Heart left ventricle (tissue), 16 donors: ENCODE results near the gene LINGO1. TPM values are rescaled to one million over a fixed set of nuclear protein-coding genes. Genes with fewer than 3 reads are reported as not detected.

ENCODE experiments used
- ATAC-seq, 4 donors: fragments of 200-7000 bp; cut with Tn5 transposase; one replicate each; pipeline ENCODE4 v1.9.1; 2020 to 2022; ENCODE audit warnings: moderate library complexity in 4 of 4, mild to moderate bottlenecking in 3 of 4, moderate number of reproducible peaks in 1 of 4
- DNase-seq, 5 donors: peaks; one replicate each; pipeline ENCODE4 v3.0.0-alpha.2; 2020
- H3K27ac ChIP-seq, 12 donors: fragments of 200-600 bp; sonication (generic) in 4 of 12; one replicate each; pipeline versions ENCODE4 v1.5.0 to v1.8.0; 2016 to 2022; ENCODE audit warnings: mild to moderate bottlenecking in 2 of 12
- H3K27me3 ChIP-seq, 9 donors: fragments of 200-600 bp; sonication (generic) in 2 of 9; one replicate each; pipeline versions ENCODE4 v1.5.1 to v1.8.0; 2016 to 2022; ENCODE audit warnings: mild to moderate bottlenecking in 3 of 9
- H3K36me3 ChIP-seq, 9 donors: fragments of 200-600 bp; sonication (generic) in 2 of 9; one replicate each; pipeline versions ENCODE4 v1.5.0 to v1.8.0; 2018 to 2022; ENCODE audit warnings: mild to moderate bottlenecking in 2 of 9
- H3K4me1 ChIP-seq, 12 donors: fragments of 200-600 bp; sonication (generic) in 4 of 12; one replicate each; pipeline versions ENCODE4 v1.5.0 to v1.8.0; 2016 to 2022; ENCODE audit warnings: mild to moderate bottlenecking in 3 of 12
- H3K4me3 ChIP-seq, 12 donors: fragments of 200-600 bp; sonication (generic) in 4 of 12; one replicate each; pipeline versions ENCODE4 v1.5.0 to v1.8.0; 2017 to 2022; ENCODE audit warnings: mild to moderate bottlenecking in 9 of 12, moderate library complexity in 4 of 12
- H3K9me3 ChIP-seq, 12 donors: fragments of 200-600 bp; sonication (generic) in 4 of 12; one replicate each; pipeline versions ENCODE4 v1.5.0 to v1.8.0; 2016 to 2022; ENCODE audit warnings: mild to moderate bottlenecking in 1 of 12
- POLR2A ChIP-seq, 2 donors: fragments of 450-650 bp; IDR thresholded peaks; one replicate each; pipeline ENCODE4 v1.6.1; 2017; ENCODE audit warnings: antibody characterized with exemption in 2 of 2, mild to moderate bottlenecking in 2 of 2, moderate library complexity in 2 of 2
- WGBS, 4 donors: extraction: QIAGEN DNeasy Blood & Tissue Kit in 2 of 4; methylation state at CpG; one replicate each; pipeline versions ENCODE4 v1.1.5 to v1.1.7; 2013 to 2018; 5-methylcytosine and 5-hydroxymethylcytosine counted together
- intact Hi-C, 10 donors: fragments of 100-400 bp; cut with DNase I; formaldehyde crosslinking; loops; one replicate each; pipeline versions ENCODE4 v1.11.1 to v1.14.2; 2022
- polyA plus RNA-seq, 2 donors: library from polyadenylated mRNA; stranded (reverse); fragments of 200-250 nt; gene quantifications; one replicate each; pipeline ENCODE4 v1.2.3, GENCODE V29; 2013
- total RNA-seq, 9 donors: library from RNA; depleted of rRNA in 2 of 9; stranded (reverse); fragments of >200 nt in 2 of 9; fragmentation: NEBNext Ultra II Directional in 3 of 9; extraction: Animal tissue kit (Norgen Biotek cat#: 25700) in 3 of 9; gene quantifications; one replicate each; pipeline versions ENCODE4 v1.1.0 to v1.2.4, GENCODE V29; 2016 to 2023
- TF ChIP-seq, protein P1 (sequence below), 12 donors: fragments of 200-600 bp; sonication (generic) in 4 of 12; IDR thresholded peaks; one replicate each; pipeline versions ENCODE4 v1.5.0 to v1.8.0; 2018 to 2022; ENCODE audit warnings: antibody characterized with exemption in 12 of 12, mild to moderate bottlenecking in 5 of 12
- donor health status: ischemic (EF 13 %, LVEDD 7.1; RV severe dilation, severe dysfunction).
- donor health status: healthy with polysubstance abuse.
- donor health status: DM: no; HTN: yes; CAD: no.
- donor health status: DM: no; HTN: no; CAD: no.
- donor health status: ischemic (EF 25% LVEDD 6.9; RV normal size, moderate dysfunction).
- donor health status: ischemic (EF 25% LVEDD 5.7; RV mildly dilated, moderate dysfunction).
- donor health status: healthy.
- donor health status: DM: yes; HTN: yes; CAD: no.
- donor health status: ischemic (EF 35%, LVEDD 5.7; RV mildly dilated, moderate dysfunction).
- donor health status: nonischemic (EF 11% LVEDD 7.7; RV severe dilation, severe dysfunction).
- donor health status: DM: yes; HTN: yes; CAD: no.
- donor health status: PGD.
- donor health status: ischemic (EF 29% LVEDD 5.4; RV normal size, mild dysfunction).
- donor health status: nonischemic (EF 23%, LVEDD 6.1; RV moderate dilation, normal function).

The LINGO1 gene
- total and polyA plus RNA-seq, 11 donors = 0.49 to 4.0 (median 1.7) TPM

DNA sequence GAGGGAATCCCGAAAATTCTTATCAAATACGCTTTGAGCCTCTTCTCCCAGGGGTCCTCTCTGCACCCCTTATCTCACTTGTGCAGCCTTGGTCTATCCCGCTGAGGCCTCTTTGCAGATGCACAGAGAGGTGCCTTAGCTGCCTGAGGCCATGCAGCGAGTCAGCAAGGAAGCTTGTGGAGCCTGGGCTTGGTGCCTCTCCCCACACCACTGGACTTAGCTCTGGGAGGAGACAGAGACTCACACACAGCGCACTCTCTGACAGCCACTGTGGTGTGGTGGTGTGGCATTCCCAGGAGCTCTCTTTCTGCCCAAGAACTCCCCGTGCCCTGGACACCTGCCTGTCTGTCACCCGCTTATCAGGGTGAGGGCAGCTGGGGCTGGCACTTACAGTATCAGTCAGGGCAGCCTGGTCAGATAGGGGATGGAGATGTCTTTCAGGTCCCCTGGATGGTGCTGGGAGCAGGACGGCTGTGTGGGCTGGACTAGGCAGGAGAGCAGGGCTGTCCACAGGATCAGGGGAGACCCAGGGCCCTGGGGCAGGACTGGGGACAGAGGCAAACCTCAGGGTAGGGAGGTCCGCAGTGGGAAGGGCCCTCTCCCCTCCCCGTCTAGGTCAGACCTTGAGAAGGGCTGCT, 10.2 kb upstream of the LINGO1 start:
- peaks cover 0 to 29% (median 0%) of the 10 kb centered on the region in 9 donors for H3K27me3 ChIP-seq
- H3K4me3 ChIP-seq = no peak overlapping the region
- TF ChIP-seq, protein P1, sequence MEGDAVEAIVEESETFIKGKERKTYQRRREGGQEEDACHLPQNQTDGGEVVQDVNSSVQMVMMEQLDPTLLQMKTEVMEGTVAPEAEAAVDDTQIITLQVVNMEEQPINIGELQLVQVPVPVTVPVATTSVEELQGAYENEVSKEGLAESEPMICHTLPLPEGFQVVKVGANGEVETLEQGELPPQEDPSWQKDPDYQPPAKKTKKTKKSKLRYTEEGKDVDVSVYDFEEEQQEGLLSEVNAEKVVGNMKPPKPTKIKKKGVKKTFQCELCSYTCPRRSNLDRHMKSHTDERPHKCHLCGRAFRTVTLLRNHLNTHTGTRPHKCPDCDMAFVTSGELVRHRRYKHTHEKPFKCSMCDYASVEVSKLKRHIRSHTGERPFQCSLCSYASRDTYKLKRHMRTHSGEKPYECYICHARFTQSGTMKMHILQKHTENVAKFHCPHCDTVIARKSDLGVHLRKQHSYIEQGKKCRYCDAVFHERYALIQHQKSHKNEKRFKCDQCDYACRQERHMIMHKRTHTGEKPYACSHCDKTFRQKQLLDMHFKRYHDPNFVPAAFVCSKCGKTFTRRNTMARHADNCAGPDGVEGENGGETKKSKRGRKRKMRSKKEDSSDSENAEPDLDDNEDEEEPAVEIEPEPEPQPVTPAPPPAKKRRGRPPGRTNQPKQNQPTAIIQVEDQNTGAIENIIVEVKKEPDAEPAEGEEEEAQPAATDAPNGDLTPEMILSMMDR (IDR thresholded peaks at IDR 0.05) = no peak
- TF ChIP-seq POLR2A (IDR thresholded peaks at IDR 0.05) = no peak
- intact Hi-C loops = no loop called here
- ATAC-seq (no peak), DNase-seq (peak in 1 of 5 donors; percentile 50)
- H3K9me3 ChIP-seq = no peaks in the 10 kb centered on the region
- no peaks in the 10 kb centered on the region for H3K36me3 ChIP-seq
- H3K4me1 ChIP-seq = no peaks in the 10 kb centered on the region
- 63 to 70% (median 64%) methylated on average over 9 to 10 of the region's 10 CpGs for WGBS, 4 donors
- no peak overlapping the region for H3K27ac ChIP-seq

DNA sequence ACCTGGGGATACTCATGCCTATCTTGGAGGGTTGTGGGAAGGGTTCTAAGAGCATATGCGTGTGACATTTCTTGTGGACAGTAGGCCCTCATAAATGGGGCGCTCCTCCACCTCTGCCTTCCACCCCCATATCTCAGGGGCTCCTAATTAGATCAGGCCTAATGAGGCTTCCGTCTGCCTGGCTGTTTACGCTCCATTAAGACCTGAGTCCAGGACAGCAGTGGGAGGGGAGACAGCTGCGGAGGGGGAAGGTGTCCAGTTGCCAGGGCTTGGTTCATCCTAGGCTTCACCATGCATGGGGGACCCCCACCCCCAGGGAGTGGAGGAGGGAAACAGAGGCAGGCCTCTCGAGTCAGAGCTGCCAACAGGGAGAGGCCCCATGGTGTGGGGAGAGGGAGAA, 9.3 kb upstream of the LINGO1 start:
- Histone ChIP-seq H3K27ac (no peak overlapping the region), H3K4me1 (no peaks in the 10 kb centered on the region), H3K27me3 (peaks cover 0 to 29% (median 0%) of the 10 kb centered on the region in 9 donors), H3K9me3 (no peaks in the 10 kb centered on the region), H3K4me3 (no peak overlapping the region), H3K36me3 (no peaks in the 10 kb centered on the region)
- peak in 1 of 5 donors; percentile 15 for DNase-seq
- intact Hi-C loops = no loop called here
- ATAC-seq = no peak
- 83 to 90% (median 85%) methylated on average over 6 of the region's 6 CpGs for WGBS, 4 donors
- TF ChIP-seq, protein P1 (IDR thresholded peaks at IDR 0.05) = no peak
- TF ChIP-seq POLR2A (IDR thresholded peaks at IDR 0.05) = no peak

DNA sequence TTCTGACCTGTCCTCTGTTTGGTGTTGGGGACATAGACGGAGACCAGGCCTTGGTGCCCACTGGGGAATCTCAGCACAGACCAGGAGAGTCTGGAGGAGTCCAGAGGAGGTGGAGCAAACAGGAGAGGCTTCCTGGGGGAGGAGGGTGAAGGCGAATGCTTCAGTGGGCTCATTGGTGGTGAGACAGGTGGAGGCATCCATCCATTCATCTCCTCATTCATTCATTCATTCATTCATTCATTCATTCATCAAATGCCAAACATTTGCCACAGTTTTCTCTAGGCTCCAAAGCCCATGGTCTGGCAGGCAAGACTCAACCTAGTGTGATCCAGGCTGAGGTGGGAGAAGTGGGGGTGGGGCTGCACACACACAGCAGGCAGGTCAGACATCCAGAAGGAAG, 7.9 kb upstream of the LINGO1 start:
- peaks cover 0 to 33% (median 0%) of the 10 kb centered on the region in 9 donors for H3K27me3 ChIP-seq
- H3K36me3 ChIP-seq = no peaks in the 10 kb centered on the region
- no peak for ATAC-seq
- no peak overlapping the region for H3K27ac ChIP-seq
- H3K4me1 ChIP-seq = no peaks in the 10 kb centered on the region
- TF ChIP-seq POLR2A (IDR thresholded peaks at IDR 0.05) = no peak
- TF ChIP-seq, protein P1 (IDR thresholded peaks at IDR 0.05) = no peak
- intact Hi-C loops = no loop called here
- H3K9me3 ChIP-seq = no peaks in the 10 kb centered on the region
- DNase-seq = no peak
- H3K4me3 ChIP-seq = no peak overlapping the region
- 47 to 57% (median 54%) methylated on average over 2 of the region's 2 CpGs for WGBS, 4 donors

DNA sequence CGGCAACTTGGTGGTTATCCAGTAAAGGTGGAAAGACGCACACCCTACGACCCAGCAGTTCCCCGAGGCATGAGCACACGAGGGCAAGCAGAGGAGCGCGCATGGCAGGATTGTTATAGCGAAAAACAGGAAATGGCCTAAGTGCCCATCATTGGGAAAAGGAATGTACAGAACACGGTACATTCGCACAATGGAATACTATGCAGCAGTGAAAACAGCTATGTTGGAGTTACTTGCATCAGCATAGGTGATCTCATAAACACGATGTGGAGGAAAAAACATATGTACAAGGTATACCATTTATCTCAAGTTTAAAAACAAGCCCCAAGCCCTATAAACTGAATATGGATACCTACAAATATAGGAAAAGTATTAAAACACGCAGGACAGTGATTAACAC, 6.7 kb upstream of the LINGO1 start:
- peaks cover 0 to 39% (median 9%) of the 10 kb centered on the region in 9 donors for H3K27me3 ChIP-seq
- H3K4me3 ChIP-seq = no peak overlapping the region
- WGBS, 4 donors = 93 to 96% (median 94%) methylated on average over 12 of the region's 12 CpGs
- TF ChIP-seq, protein P1 (IDR thresholded peaks at IDR 0.05) = no peak
- no peak for TF ChIP-seq POLR2A (IDR thresholded peaks at IDR 0.05)
- no peaks in the 10 kb centered on the region for H3K36me3 ChIP-seq
- peaks cover 0 to 5% (median 0%) of the 10 kb centered on the region in 12 donors for H3K4me1 ChIP-seq
- no peak for ATAC-seq
- no peak overlapping the region for H3K27ac ChIP-seq
- no peaks in the 10 kb centered on the region for H3K9me3 ChIP-seq
- no peak for DNase-seq
- intact Hi-C loops = loop anchor here in 4 of 10 donors (5.0 to 10.0 kb wide), 6 partner anchors 173 to 525 kb away; no protein-coding TSS in a partner anchor
